ENCODE data around the gene TLR10. TPM values are rescaled to one million over a fixed set of nuclear protein-coding genes. Genes with fewer than 3 reads are reported as not detected.

Gene TLR10
- total and polyA plus RNA-seq, 10 donors = 29.6 to 81.4 (median 50.9) TPM

DNA sequence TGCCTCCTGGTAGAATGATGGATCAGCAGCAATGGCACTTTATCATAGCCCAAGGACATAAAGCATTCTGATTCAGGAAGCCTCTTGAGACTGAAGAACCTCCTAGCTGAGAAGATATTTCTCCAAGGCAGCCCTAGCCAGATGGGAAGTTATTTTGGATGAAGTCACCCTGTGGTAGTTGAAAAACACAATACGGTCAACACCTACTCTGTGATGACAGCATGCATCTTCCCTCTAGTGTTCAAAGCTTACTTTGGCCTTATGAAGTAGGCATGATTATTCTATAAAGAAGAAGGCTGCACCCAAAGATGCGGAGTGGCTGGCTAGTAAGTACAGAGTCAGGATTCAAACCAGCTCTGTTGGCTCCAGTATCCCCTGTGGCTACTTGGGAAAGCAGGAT lies 47.9 kb downstream of the TLR10 start:
- TF ChIP-seq, protein P1, sequence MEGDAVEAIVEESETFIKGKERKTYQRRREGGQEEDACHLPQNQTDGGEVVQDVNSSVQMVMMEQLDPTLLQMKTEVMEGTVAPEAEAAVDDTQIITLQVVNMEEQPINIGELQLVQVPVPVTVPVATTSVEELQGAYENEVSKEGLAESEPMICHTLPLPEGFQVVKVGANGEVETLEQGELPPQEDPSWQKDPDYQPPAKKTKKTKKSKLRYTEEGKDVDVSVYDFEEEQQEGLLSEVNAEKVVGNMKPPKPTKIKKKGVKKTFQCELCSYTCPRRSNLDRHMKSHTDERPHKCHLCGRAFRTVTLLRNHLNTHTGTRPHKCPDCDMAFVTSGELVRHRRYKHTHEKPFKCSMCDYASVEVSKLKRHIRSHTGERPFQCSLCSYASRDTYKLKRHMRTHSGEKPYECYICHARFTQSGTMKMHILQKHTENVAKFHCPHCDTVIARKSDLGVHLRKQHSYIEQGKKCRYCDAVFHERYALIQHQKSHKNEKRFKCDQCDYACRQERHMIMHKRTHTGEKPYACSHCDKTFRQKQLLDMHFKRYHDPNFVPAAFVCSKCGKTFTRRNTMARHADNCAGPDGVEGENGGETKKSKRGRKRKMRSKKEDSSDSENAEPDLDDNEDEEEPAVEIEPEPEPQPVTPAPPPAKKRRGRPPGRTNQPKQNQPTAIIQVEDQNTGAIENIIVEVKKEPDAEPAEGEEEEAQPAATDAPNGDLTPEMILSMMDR (IDR thresholded peaks at IDR 0.05 in 8 of 11, conservative IDR thresholded peaks at IDR 0.05 in 3 of 11) = no peak
- TF ChIP-seq POLR2A (IDR thresholded peaks at IDR 0.05) (no peak), POLR2AphosphoS5 (IDR thresholded peaks at IDR 0.05) (no peak)
- no peak overlapping the region for H3K27ac ChIP-seq
- intact Hi-C loops (cut with DNase I; ENCODE audit: low total_unique reads) = loop anchor here (5.0 kb wide), 1 partner anchor 673 kb away; no protein-coding TSS in a partner anchor
- H3K4me1 ChIP-seq = peaks cover 9 to 18% (median 12%) of the 10 kb centered on the region in 6 donors
- no peaks in the 10 kb centered on the region for H3K9me3 ChIP-seq
- 85 to 95% (median 90%) methylated on average over 2 of the region's 2 CpGs for WGBS, 5 donors
- no peak overlapping the region for H3K4me3 ChIP-seq
- H3K36me3 ChIP-seq = no peaks in the 10 kb centered on the region
- H3K27me3 ChIP-seq (replicated peaks in 1 of 7) = no peaks in the 10 kb centered on the region
- DNase-seq = no peak

GRCh38 chr4:38734446-38734845 lies 48.3 kb downstream of the TLR10 start:
- WGBS, 5 donors = 76 to 87% (median 79%) methylated on average over 5 of the region's 5 CpGs
- Histone ChIP-seq H3K4me3 (no peak overlapping the region), H3K9me3 (no peaks in the 10 kb centered on the region), H3K27me3 (replicated peaks in 1 of 7) (no peaks in the 10 kb centered on the region), H3K4me1 (peaks cover 9 to 18% (median 12%) of the 10 kb centered on the region in 6 donors), H3K36me3 (no peaks in the 10 kb centered on the region), H3K27ac (no peak overlapping the region)
- TF ChIP-seq, protein P1 (IDR thresholded peaks at IDR 0.05 in 8 of 11, conservative IDR thresholded peaks at IDR 0.05 in 3 of 11) = no peak
- TF ChIP-seq POLR2AphosphoS5 (IDR thresholded peaks at IDR 0.05) = no peak
- TF ChIP-seq POLR2A (IDR thresholded peaks at IDR 0.05) = no peak
- intact Hi-C loops (cut with DNase I; ENCODE audit: low total_unique reads) = loop anchor here (5.0 kb wide), 1 partner anchor 672 kb away; no protein-coding TSS in a partner anchor
- no peak for DNase-seq

GRCh38 chr4:38733663-38734062 lies 49.1 kb downstream of the TLR10 start:
- WGBS, 5 donors = 84 to 100% (median 97%) methylated on average over 2 of the region's 2 CpGs
- no peaks in the 10 kb centered on the region for H3K9me3 ChIP-seq
- no peaks in the 10 kb centered on the region for H3K36me3 ChIP-seq
- H3K27ac ChIP-seq = peak overlapping the region in 1 of 8 donors; percentile 24
- DNase-seq = no peak
- TF ChIP-seq, protein P1 (IDR thresholded peaks at IDR 0.05 in 8 of 11, conservative IDR thresholded peaks at IDR 0.05 in 3 of 11) = no peak
- no peak for TF ChIP-seq POLR2AphosphoS5 (IDR thresholded peaks at IDR 0.05)
- no peak for TF ChIP-seq POLR2A (IDR thresholded peaks at IDR 0.05)
- no peak overlapping the region for H3K4me3 ChIP-seq
- peaks cover 9 to 23% (median 12%) of the 10 kb centered on the region in 6 donors for H3K4me1 ChIP-seq
- intact Hi-C loops (cut with DNase I; ENCODE audit: low total_unique reads) = loop anchor here (5.0 kb wide), 1 partner anchor 671 kb away; no protein-coding TSS in a partner anchor
- no peaks in the 10 kb centered on the region for H3K27me3 ChIP-seq (replicated peaks in 1 of 7)

GRCh38 chr4:38730830-38731646 lies 51.8 kb downstream of the TLR10 start:
- Histone ChIP-seq H3K4me3 (no peak overlapping the region), H3K4me1 (peaks cover 9 to 29% (median 12%) of the 10 kb centered on the region in 6 donors), H3K9me3 (no peaks in the 10 kb centered on the region), H3K27me3 (replicated peaks in 1 of 7) (no peaks in the 10 kb centered on the region), H3K36me3 (no peaks in the 10 kb centered on the region), H3K27ac (peak overlapping the region in 3 of 8 donors; percentile 1 to 22 (median 2))
- TF ChIP-seq, protein P1 (IDR thresholded peaks at IDR 0.05 in 8 of 11, conservative IDR thresholded peaks at IDR 0.05 in 3 of 11) = peak; percentile 84 to 99 (median 93)
- TF ChIP-seq POLR2A (IDR thresholded peaks at IDR 0.05) = no peak
- TF ChIP-seq POLR2AphosphoS5 (IDR thresholded peaks at IDR 0.05) = peak in 2 of 3 donors; percentile 33 to 35
- intact Hi-C loops (cut with DNase I; ENCODE audit: low total_unique reads) = loop anchor here (2.0 to 5.0 kb wide), 2 partner anchors 550 to 669 kb away; no protein-coding TSS in a partner anchor
- DNase-seq = peak; percentile 95
- 27 to 33% (median 31%) methylated on average over 23 of the region's 23 CpGs for WGBS, 5 donors
